HG02852 (cell line): Measurements from ENCODE around the gene SLC26A1.

ENCODE experiments used
- ATAC-seq: cut with Tn5 transposase; IDR thresholded peaks from one replicate; pipeline ENCODE4 v1.9.1; 2021; ENCODE audit warnings: mild to moderate bottlenecking, moderate library complexity; ENCODE audit not compliant: unreplicated experiment

The SLC26A1 gene

GRCh38 chr4:993111-994029 is at the start of gene SLC26A1:
TSS of gene SLC26A1 (minus strand) at chr4:993404. CDS start at chr4:991703, 1,701 bp downstream.
- no peak for ATAC-seq

- no peak for ATAC-seq
These were observed 49.3 kb upstream of the SLC26A1 start for GRCh38 chr4:1042352-1043055.

GRCh38 chr4:1041936-1042330 is 48.7 kb upstream of the SLC26A1 start:
- no peak for ATAC-seq

- no peak for ATAC-seq
These were observed 48.1 kb upstream of the SLC26A1 start for GRCh38 chr4:1041147-1041935.

GRCh38 chr4:1040344-1041146 is 47.3 kb upstream of the SLC26A1 start:
- no peak for ATAC-seq

- no peak for ATAC-seq
These were observed 46.5 kb upstream of the SLC26A1 start for GRCh38 chr4:1039493-1040343.

GRCh38 chr4:1038948-1039492 is 45.8 kb upstream of the SLC26A1 start:
- no peak for ATAC-seq

- no peak for ATAC-seq
These were observed 44.0 kb upstream of the SLC26A1 start for GRCh38 chr4:1036976-1037810.

GRCh38 chr4:1036095-1036494 is 42.9 kb upstream of the SLC26A1 start:
- ATAC-seq: no peak

GRCh38 chr4:1035510-1035909 is 42.3 kb upstream of the SLC26A1 start:
- ATAC-seq: no peak

GRCh38 chr4:1033840-1034551 is 40.8 kb upstream of the SLC26A1 start:
- no peak for ATAC-seq

- no peak for ATAC-seq
These were observed 39.7 kb upstream of the SLC26A1 start for GRCh38 chr4:1032861-1033260.

- no peak for ATAC-seq
These were observed 39.0 kb upstream of the SLC26A1 start for GRCh38 chr4:1031956-1032795.

- no peak for ATAC-seq
These were observed 38.1 kb upstream of the SLC26A1 start for GRCh38 chr4:1031346-1031745.

GRCh38 chr4:1030559-1030958 is 37.4 kb upstream of the SLC26A1 start:
- no peak for ATAC-seq

- ATAC-seq: no peak
These were observed 36.8 kb upstream of the SLC26A1 start for GRCh38 chr4:1030031-1030430.

GRCh38 chr4:1029529-1029928 is 36.3 kb upstream of the SLC26A1 start:
- ATAC-seq: no peak
